ENCODE data around the gene SLC39A13. TPM values are rescaled to one million over a fixed set of nuclear protein-coding genes. Genes with fewer than 3 reads are reported as not detected.

Gene SLC39A13
- total and polyA plus RNA-seq, 2 of the 13 experiments (the other 11 are each of a cell fraction or from before 2014, with no cell fraction given): 15.3 to 30.5 TPM

GRCh38 chr11:47373876-47374719 is 34.3 kb upstream of the SLC39A13 start (continued):
- no peak for TF ChIP-seq RNF219 (CRISPR knock-in tag; IDR thresholded peaks at IDR 0.05)

GRCh38 chr11:47374720-47375019 is 33.7 kb upstream of the SLC39A13 start:
- Histone ChIP-seq H3K27me3 (ENCODE audit: control insufficient read depth in 1 of 2, insufficient read depth in 2 of 2, low read length in 2 of 2) (peaks cover 2% of the 10 kb centered on the region in 2 experiments; a peak in 1 of 5 replicates), H3K4me2 (ENCODE audit: low read depth, low read length) (no peak overlapping the region), H3K79me2 (ENCODE audit: insufficient read depth, low read length) (no peaks in the 10 kb centered on the region), H2AFZ (ENCODE audit: low read length) (no peak overlapping the region), H3K27ac (ENCODE audit: extremely low read length, insufficient read depth, low read length) (no peak overlapping the region), H3K36me3 (replicated peaks in 1 of 2; ENCODE audit: control insufficient read depth in 1 of 2, insufficient read depth in 2 of 2, low read length in 2 of 2) (no peaks in the 10 kb centered on the region), H3K4me1 (ENCODE audit: insufficient read depth, low read length) (peaks cover 12% of the 10 kb centered on the region; the same call in 1 of the 2 replicates), H3K4me3 (replicated peaks in 1 of 3; ENCODE audit: insufficient read depth in 1 of 3, low read depth in 2 of 3, low read length in 3 of 3) (no peak overlapping the region), H3K9me3 (ENCODE audit: low read length) (no peaks in the 10 kb centered on the region), H3K9ac (ENCODE audit: insufficient read depth, low read depth, low read length) (no peak overlapping the region), H4K20me1 (ENCODE audit: insufficient read depth, low read length) (no peaks in the 10 kb centered on the region)
- ATAC-seq (no peak), DNase-seq (ENCODE audit: low spot score) (no peak), FAIRE-seq (no peak)
- ChIA-PET CTCF (ENCODE audit: low intra/inter-chr PET ratio, low total read pairs) (interaction anchor here (1.4 to 3.0 kb wide), 2 partner anchors 33 to 79 kb away, joined by 9 to 35 read pairs; partner anchors contain the start of gene SLC39A13), POLR2A (interaction anchor here (1.2 kb wide), 1 partner anchor 18 kb away, joined by 3 read pairs; no protein-coding TSS in a partner anchor)
- intact Hi-C loops (cut with micrococcal nuclease; ENCODE audit: unreplicated experiment) (loop anchor here (1.0 to 5.0 kb wide), 3 partner anchors 34 to 478 kb away; partner anchors contain the start of gene SLC39A13), in situ Hi-C loops (cut with HindIII; ENCODE audit: extremely low pct_ligation_motif_present, low pct_unique_long_range_greater_than_20kb) (loop anchor here (5.0 to 10.0 kb wide), 2 partner anchors 33 to 80 kb away; partner anchors contain the start of gene SLC39A13)
- no peak for TF ChIP-seq MIER2 (CRISPR knock-in tag; IDR thresholded peaks at IDR 0.05)
- no peak for TF ChIP-seq GPN1 (CRISPR knock-in tag; IDR thresholded peaks at IDR 0.05; ENCODE audit: borderline replicate concordance)
- no peak for TF ChIP-seq ZNF720 (CRISPR knock-in tag; IDR thresholded peaks at IDR 0.05)
- TF ChIP-seq DR1 (CRISPR knock-in tag; IDR thresholded peaks at IDR 0.05): no peak
- no peak for TF ChIP-seq ZNF12 (CRISPR knock-in tag; IDR thresholded peaks at IDR 0.05)
- TF ChIP-seq RFX3 (CRISPR knock-in tag; IDR thresholded peaks at IDR 0.05): no peak
- no peak for TF ChIP-seq AFF4 (CRISPR knock-in tag; IDR thresholded peaks at IDR 0.05)
- no peak for TF ChIP-seq ZNF704 (CRISPR knock-in tag; IDR thresholded peaks at IDR 0.05; ENCODE audit: borderline replicate concordance)
- 12% methylated on average over 5 of the region's 5 CpGs for WGBS (ENCODE audit: low lambda C conversion rate)
- BruUV-seq (replicated peaks): no TSS peak
